EL (cell line): Measurements from ENCODE around the gene PTPRN2.
A peak's percentile ranks its signal among the peaks of the same experiment; 100 is the strongest.
"Not testable (repeated sequence)": the region's sequence is repeated elsewhere in the genome, so short reads cannot be mapped to it uniquely, and the experiment has no call there.

ENCODE experiments used
- DNase-seq: peaks from one replicate; pipeline ENCODE4 v3.0.0-alpha.2; 2016

PTPRN2 gene

GRCh38 chr7:158508802-158509385, 78.7 kb downstream of the PTPRN2 start:
- DNase-seq = no peak

GRCh38 chr7:158508321-158508720, 79.3 kb downstream of the PTPRN2 start:
- not testable (repeated sequence) for DNase-seq

GRCh38 chr7:158507917-158508316, 79.7 kb downstream of the PTPRN2 start:
- no peak for DNase-seq

- DNase-seq = not testable (repeated sequence)
Observed at GRCh38 chr7:158507175-158507574, 80.4 kb downstream of the PTPRN2 start.

- DNase-seq = no peak
Observed at GRCh38 chr7:158506626-158507025, 81.0 kb downstream of the PTPRN2 start.

- no peak for DNase-seq
Observed at GRCh38 chr7:158505683-158506082, 81.9 kb downstream of the PTPRN2 start.

GRCh38 chr7:158502068-158502750, 85.4 kb downstream of the PTPRN2 start:
- DNase-seq = no peak

- no peak for DNase-seq
Observed at GRCh38 chr7:158501393-158502067, 86.1 kb downstream of the PTPRN2 start.

- DNase-seq = no peak
Observed at GRCh38 chr7:158500651-158501052, 87.0 kb downstream of the PTPRN2 start.

GRCh38 chr7:158499082-158499455, 88.6 kb downstream of the PTPRN2 start:
- no peak for DNase-seq

GRCh38 chr7:158498443-158499081, 89.1 kb downstream of the PTPRN2 start:
- DNase-seq = no peak

GRCh38 chr7:158497627-158498026, 90.0 kb downstream of the PTPRN2 start:
- DNase-seq = no peak

- peak; percentile 0 for DNase-seq
Observed at GRCh38 chr7:158495786-158496185, 91.8 kb downstream of the PTPRN2 start.

GRCh38 chr7:158495216-158495615, 92.4 kb downstream of the PTPRN2 start:
- DNase-seq = no peak

GRCh38 chr7:158494643-158495042, 93.0 kb downstream of the PTPRN2 start:
- DNase-seq = no peak

- no peak for DNase-seq
Observed at GRCh38 chr7:158494162-158494586, 93.4 kb downstream of the PTPRN2 start.

GRCh38 chr7:158492367-158492764, 95.3 kb downstream of the PTPRN2 start:
- DNase-seq = no peak

GRCh38 chr7:158491094-158491493, 96.5 kb downstream of the PTPRN2 start:
- DNase-seq = no peak

- DNase-seq = no peak
Observed at GRCh38 chr7:158490171-158490782, 97.3 kb downstream of the PTPRN2 start.

- DNase-seq = no peak
Observed at GRCh38 chr7:158489462-158490155, 98.0 kb downstream of the PTPRN2 start.

GRCh38 chr7:158488181-158488971, 99.2 kb downstream of the PTPRN2 start:
- DNase-seq = no peak

GRCh38 chr7:158487631-158488151, 99.9 kb downstream of the PTPRN2 start:
- DNase-seq = no peak
